GM06990 (cell line): Measurements from ENCODE around the gene ERO1A.

Experiments
- DNase-seq: peaks from one replicate; pipeline ENCODE4 v3.0.0-alpha.2; 2011; ENCODE audit not compliant: insufficient read length; ENCODE audit errors: extremely low read depth
- H3K27me3 ChIP-seq: replicated peaks from 2 replicates; pipeline ENCODE4 v1.6.0; 2011; ENCODE audit warnings: low read length; ENCODE audit not compliant: control insufficient read depth, insufficient read depth
- H3K36me3 ChIP-seq: 2 replicates; pipeline ENCODE4 v1.5.1; 2011; ENCODE audit warnings: low read length; ENCODE audit not compliant: control insufficient read depth, insufficient read depth
- H3K4me3 ChIP-seq: replicated peaks from 2 replicates; pipeline ENCODE4 v1.5.1; 2011; ENCODE audit warnings: low read depth, mild to moderate bottlenecking, control low read depth, low read length
- CTCF ChIP-seq: IDR thresholded peaks from 2 replicates; pipeline ENCODE4 v1.5.1; 2011; ENCODE audit warnings: low read length, control low read depth, mild to moderate bottlenecking, inconsistent platforms; ENCODE audit not compliant: insufficient read depth, poor library complexity, severe bottlenecking

ERO1A gene

GRCh38 chr14:52703664-52704063, 8.3 kb upstream of the ERO1A start:
- no peak overlapping the region for H3K4me3 ChIP-seq
- no peaks in the 10 kb centered on the region for H3K36me3 ChIP-seq
- no peak for DNase-seq
- no peak for TF ChIP-seq CTCF
- H3K27me3 ChIP-seq = no peaks in the 10 kb centered on the region

GRCh38 chr14:52703225-52703624, 7.9 kb upstream of the ERO1A start:
- H3K36me3 ChIP-seq = no peaks in the 10 kb centered on the region
- H3K27me3 ChIP-seq = no peaks in the 10 kb centered on the region
- no peak for TF ChIP-seq CTCF
- no peak overlapping the region for H3K4me3 ChIP-seq
- DNase-seq = no peak

GRCh38 chr14:52701223-52701622, 5.9 kb upstream of the ERO1A start:
- no peak for DNase-seq
- Histone ChIP-seq H3K36me3 (no peaks in the 10 kb centered on the region), H3K27me3 (no peaks in the 10 kb centered on the region), H3K4me3 (no peak overlapping the region)
- TF ChIP-seq CTCF = no peak

- no peak for DNase-seq
- Histone ChIP-seq H3K27me3 (no peaks in the 10 kb centered on the region), H3K36me3 (no peaks in the 10 kb centered on the region), H3K4me3 (no peak overlapping the region)
- TF ChIP-seq CTCF = no peak
Measured at GRCh38 chr14:52700701-52701172, 5.4 kb upstream of the ERO1A start.

GRCh38 chr14:52694761-52695480, 437 bp downstream of the ERO1A start:
- DNase-seq = no peak
- TF ChIP-seq CTCF = no peak
- Histone ChIP-seq H3K4me3 (peak overlapping the region; percentile 91), H3K27me3 (no peaks in the 10 kb centered on the region), H3K36me3 (no peaks in the 10 kb centered on the region)
